GM13977 (cell line): Measurements from ENCODE around the gene LMAN2.

ENCODE experiments used
- DNase-seq: peaks from one replicate; pipeline ENCODE4 v3.0.0; 2012; ENCODE audit warnings: low spot score
- CTCF ChIP-seq: IDR thresholded peaks from 2 replicates; pipeline ENCODE4 v1.5.1; 2012; ENCODE audit warnings: mild to moderate bottlenecking, control low read depth; ENCODE audit not compliant: insufficient read depth; ENCODE audit errors: extremely low read depth, missing control alignments
- in situ Hi-C: fragments of 300-500 bp; cut with MboI; formaldehyde crosslinking; loops from one replicate; pipeline ENCODE4 v1.12.0; 2022; ENCODE audit warnings: low sequenced_read_pairs, low pct_unique_long_range_greater_than_20kb, mixed read lengths, inconsistent platforms; ENCODE audit not compliant: unreplicated experiment

Gene LMAN2

GRCh38 chr5:177330991-177331842 is 20.3 kb downstream of the LMAN2 start:
- no peak for DNase-seq
- in situ Hi-C loops = no loop called here
- TF ChIP-seq CTCF = no peak

- in situ Hi-C loops = no loop called here
Measured at GRCh38 chr5:177329883-177330282, 21.6 kb downstream of the LMAN2 start.

GRCh38 chr5:177328545-177329231 is 22.8 kb downstream of the LMAN2 start:
- in situ Hi-C loops = no loop called here
- TF ChIP-seq CTCF = no peak
- DNase-seq = no peak

More at GRCh38 chr5:177329883-177330282, 21.6 kb downstream of the LMAN2 start:
- DNase-seq = no peak
- TF ChIP-seq CTCF = no peak

GRCh38 chr5:177327539-177328522 is 23.6 kb downstream of the LMAN2 start:
- no peak for DNase-seq
- in situ Hi-C loops = no loop called here
- TF ChIP-seq CTCF = no peak

- no peak for TF ChIP-seq CTCF
- in situ Hi-C loops = no loop called here
- DNase-seq = no peak
Measured at GRCh38 chr5:177325868-177326381, 25.5 kb downstream of the LMAN2 start.

GRCh38 chr5:177320879-177321278 is 30.6 kb downstream of the LMAN2 start:
- no peak for DNase-seq
- TF ChIP-seq CTCF = no peak
- in situ Hi-C loops = no loop called here
